HG02763 (cell line): Measurements from ENCODE around the gene ZNF550.

Source experiments
- ATAC-seq: cut with Tn5 transposase; IDR thresholded peaks from one replicate; pipeline ENCODE4 v1.9.1; 2021; ENCODE audit warnings: mild to moderate bottlenecking, moderate library complexity; ENCODE audit not compliant: unreplicated experiment

ZNF550 gene

DNA sequence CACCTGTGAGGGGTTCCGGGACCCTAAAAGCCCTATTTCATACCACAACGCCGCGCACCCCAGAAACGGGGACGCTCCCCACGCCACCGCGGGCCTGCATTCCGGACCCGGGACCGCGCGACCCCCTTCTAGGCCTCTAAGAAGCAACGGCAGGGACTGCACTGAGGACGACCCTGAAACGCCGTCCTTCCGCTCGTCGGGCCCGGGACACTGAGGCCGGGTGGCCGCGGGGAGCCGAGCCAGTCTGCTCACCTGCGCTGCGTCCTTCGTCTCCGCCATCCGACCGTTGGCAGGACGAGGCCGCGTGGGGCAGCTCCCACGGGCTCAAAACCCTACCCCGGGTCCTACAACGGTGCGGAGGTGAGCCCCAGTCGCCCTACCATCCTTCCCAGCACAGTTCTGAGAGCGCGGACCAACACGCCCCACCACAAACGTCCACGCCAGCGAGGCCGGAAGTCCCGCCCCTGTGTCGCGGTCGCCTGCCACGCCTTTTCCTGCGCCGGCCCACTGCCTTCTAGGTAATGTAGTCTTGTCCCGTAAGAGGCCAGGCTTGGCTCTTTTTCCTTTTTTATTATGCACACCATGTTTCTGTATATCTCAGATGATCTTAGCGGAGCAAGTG, at the start of gene ZNF550:
Gene ZNF550 (minus strand): TSS at position 460 of the 622 bp plus-strand sequence. CDS start 181 bp downstream, at position 279.
- peak; percentile 96 for ATAC-seq

DNA sequence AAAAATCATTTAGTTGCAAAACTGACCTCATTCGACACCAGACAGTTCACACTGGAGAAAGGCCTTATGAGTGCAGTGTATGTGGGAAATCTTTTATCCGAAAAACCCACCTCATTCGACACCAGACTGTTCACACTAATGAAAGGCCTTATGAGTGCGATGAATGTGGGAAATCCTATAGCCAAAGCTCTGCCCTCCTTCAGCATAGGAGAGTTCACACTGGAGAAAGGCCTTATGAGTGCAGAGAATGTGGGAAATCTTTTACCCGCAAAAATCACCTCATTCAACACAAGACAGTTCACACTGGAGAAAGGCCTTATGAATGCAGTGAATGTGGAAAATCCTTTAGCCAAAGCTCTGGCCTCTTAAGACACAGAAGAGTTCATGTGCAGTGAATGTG, 47.3 kb upstream of the ZNF550 start:
- ATAC-seq = no peak

DNA sequence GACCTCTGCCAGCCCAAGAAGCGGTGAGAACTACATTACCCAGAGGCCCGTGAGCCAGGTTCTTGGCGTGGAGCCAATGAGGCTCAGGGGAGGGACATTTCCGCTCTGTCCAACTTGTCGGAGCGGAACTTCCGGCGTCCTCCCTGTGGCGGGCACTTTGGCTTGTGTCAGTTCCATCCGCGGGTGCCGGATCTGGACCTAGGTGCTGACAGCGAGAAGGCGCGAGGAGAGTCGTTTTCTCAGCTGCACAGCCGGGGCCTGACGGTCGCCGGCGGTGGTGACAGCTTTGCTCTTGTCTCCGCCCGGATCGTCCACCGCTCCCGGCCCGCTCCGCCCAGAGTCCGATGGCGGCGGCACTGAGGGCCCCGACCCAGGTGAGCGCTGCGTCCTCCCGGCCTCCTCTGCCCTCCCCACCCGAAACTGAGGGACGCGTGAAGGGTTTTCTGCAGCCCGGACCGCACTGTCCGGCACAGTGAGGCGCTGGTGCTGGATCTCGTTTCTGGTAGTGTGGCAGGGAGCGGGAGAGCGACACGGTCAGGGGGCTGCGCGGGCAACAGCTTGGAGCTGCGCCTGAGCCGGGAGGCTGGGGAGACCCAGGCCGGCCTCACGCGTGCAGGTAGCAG, 40.2 kb upstream of the ZNF550 start, which contains the start of gene ZNF530:
Gene ZNF530 (plus strand): TSS at position 125 of the 623 bp plus-strand sequence. CDS start 4,461 bp downstream, outside the sequence.
- ATAC-seq = peak; percentile 93

DNA sequence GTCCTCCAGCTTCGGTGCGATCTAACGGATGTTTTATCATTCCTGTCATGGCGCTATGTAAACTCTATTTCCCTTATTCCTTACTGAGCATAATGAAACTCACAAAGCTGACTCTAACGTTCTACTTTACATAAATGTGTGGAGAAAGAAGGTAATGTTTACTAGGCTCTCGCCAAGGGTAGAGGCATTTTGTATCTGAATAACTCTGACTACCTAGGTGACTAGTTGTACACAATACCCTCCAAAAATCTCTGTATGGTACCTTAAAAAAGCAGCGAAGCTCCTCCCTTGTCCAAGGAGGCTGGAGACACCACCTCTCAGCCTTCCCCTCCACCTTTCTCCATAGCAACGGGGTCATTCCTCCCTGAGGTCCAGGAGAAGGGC, 39.7 kb upstream of the ZNF550 start:
- ATAC-seq = peak; percentile 9

DNA sequence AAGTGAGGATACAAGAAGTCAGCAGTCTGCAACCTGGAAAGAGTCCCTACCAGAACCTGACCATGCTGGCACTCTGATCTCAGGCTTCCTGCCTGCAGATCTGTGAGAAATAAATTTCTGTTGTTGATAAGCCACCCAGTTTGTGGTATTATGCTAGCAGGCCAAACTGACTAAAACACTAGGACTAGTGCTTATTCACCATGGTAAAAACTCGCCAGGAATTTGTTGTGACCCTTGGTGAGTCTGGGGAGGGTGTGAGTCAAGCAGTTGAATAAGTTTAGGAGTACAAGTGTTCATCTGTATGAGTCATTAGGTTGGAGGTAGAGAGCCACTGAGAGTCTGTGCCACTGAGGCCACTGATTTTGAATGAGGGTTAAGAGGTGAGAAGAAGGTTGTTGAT, 27.9 kb upstream of the ZNF550 start:
- ATAC-seq = no peak

DNA sequence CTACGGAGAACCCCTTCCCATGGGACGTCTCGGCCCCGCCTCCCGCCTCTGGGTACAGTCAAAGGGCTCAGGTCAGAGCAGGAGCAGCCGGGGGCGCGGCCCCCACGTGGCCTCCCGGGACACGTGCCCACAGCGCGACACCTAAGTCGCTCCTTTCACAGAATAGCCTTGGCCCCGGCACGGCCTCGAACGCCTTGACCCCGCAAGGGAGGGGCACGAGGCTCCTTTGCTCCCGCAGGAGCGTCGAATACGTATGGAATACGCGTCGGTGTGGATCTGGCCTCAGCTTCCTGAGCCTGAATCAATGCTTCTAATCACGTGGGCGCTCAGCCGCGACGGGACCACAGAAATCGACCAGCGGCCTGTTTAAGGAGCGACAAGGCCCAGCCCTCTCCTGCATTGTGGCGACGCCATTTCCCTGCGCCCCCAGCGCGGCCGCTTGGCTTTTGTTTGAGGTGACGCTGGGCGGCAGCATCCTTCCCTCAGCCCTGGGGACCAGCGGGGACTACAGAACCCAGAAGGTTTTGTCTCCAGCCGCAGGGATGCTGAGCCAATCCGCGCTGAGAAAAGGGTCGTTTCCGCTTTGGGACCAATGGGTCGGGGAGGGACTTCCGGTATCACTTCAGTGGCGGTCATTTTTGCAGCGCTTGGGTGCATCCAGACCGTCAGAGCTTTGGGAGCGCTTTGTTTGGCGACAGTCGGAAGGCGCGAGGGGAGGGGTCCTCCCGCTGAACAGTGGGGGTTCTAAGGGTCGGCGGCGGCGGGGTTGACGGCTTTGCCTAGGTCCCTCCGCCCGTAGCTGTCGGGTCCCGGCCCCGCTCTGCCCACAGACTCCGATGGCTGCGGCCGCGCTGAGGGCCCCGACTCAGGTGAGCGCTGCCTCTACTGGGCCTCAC, 24.1 kb upstream of the ZNF550 start, which contains the start of gene ZIK1:
Gene ZIK1 (plus strand): TSS at position 625 of the 896 bp plus-strand sequence. CDS start 212 bp downstream, at position 837.
- ATAC-seq = no peak

DNA sequence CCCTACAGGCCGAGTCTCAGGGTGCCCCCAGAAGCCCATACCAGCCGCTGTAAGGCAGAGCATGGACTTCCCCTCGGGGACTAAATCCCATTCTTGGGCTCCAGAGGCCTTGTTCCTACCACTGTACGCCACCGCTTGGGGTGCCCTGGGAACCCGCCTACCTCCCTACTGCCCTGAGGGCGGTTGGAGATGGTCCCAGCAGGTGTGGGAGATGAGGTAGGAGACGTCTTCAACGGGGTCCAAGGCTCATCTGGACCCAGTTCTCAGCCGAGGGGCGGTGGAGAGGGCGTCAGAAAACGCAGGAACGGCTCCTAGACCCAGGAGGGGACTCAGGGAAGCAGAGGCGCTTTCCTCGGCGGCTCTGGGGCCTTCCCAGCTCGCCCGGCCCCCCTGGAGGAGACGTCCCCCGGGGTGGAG, 23.4 kb upstream of the ZNF550 start:
- no peak for ATAC-seq

DNA sequence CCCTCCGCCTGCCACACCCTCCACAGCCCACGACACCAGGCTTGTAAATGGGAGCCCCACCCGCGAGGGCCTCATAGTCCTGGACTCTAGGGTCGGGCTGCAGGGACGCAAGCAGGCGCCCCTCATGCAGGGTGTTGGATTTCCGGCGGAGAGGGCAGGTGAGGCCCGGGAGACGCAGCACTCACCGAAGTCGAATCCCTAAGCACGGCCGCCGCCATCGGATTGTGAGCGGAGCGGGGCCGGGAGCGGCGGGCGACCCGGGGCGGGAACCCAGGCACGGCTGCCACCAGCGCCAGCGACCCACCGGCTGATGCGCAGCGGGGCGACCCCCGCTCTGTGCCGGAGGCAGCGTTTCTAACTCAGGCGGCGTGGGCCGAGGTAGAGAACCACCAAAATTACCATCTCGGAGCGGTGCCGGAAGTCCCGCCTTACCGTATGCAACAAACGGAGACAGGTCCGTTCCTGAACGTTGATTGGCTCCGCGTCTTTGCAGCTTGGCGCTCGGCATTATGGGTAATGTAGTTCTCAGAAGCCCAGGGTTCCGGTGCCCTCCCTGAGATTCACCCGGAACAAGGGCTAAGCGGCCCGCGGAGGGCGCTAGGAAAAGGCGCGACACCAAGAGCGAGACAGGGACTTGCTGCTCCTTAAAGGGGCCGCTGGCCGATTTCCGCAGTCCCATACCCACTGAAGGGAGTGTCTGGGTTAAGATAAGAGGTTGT, 19.0 kb upstream of the ZNF550 start, which contains the start of gene ZNF416:
Gene ZNF416 (minus strand): TSS at position 425 of the 719 bp plus-strand sequence. CDS start 207 bp downstream, at position 218.
- peak; percentile 97 for ATAC-seq

DNA sequence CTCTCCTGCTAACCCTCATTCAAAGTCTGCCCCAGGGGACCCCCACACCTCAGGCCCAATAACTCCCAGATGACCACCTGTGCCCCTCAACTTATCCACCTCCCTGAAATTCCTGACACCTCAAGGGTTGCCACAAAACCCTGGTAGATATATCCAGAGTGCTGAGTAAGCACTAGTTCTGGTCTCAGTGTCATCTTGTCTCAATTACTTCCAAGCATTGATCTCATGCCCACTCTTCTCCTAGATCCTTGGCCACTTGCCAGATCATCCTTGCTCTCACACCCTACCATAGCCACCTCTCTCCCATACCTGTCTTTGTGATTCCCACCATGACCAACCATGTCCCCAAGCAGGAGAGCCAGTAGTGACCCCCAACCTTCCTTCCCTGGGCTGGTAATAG, 17.0 kb upstream of the ZNF550 start:
- ATAC-seq = no peak

DNA sequence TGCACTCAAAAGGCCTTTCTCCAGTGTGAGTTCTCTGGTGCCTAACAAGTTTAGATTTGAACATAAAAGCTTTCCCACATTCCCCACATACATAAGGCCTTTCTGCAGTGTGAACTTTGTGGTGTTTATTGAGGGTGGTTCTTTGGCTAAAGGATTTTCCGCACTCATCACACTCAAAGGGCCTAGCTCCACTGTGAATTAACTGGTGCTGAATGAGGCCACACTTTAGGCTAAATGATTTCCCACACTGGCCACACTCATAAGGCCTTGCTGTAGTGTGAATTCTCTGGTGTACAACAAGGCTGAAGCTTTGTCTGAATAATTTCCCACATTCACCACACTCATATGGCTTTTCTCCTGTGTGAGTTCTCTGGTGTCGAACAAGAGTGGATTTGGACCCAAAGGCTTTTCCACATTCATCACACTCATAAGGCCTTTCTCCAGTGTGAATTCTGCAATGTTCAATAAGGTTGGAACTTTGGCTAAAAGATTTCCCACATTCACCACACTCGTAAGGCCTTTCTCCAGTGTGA, 12.8 kb upstream of the ZNF550 start:
- ATAC-seq = no peak

DNA sequence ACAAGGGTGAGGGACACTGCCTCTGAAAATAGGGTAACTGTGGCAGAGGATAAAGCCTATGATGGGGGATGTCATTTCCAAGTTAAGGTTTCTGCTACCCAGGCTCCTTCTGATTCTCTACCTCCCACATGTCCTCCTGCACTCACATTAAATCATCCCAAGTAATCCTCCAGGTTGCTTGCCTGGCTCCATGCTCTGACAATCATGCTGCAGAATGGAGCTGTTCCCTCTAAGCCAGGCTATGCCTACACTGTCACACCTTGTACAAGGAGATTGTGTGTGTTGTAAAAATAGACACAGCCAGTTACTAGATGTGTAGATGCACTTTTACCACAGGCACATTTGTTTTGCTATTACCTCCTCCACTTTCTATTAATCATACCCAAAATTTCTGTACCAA, 11.0 kb upstream of the ZNF550 start:
- no peak for ATAC-seq

DNA sequence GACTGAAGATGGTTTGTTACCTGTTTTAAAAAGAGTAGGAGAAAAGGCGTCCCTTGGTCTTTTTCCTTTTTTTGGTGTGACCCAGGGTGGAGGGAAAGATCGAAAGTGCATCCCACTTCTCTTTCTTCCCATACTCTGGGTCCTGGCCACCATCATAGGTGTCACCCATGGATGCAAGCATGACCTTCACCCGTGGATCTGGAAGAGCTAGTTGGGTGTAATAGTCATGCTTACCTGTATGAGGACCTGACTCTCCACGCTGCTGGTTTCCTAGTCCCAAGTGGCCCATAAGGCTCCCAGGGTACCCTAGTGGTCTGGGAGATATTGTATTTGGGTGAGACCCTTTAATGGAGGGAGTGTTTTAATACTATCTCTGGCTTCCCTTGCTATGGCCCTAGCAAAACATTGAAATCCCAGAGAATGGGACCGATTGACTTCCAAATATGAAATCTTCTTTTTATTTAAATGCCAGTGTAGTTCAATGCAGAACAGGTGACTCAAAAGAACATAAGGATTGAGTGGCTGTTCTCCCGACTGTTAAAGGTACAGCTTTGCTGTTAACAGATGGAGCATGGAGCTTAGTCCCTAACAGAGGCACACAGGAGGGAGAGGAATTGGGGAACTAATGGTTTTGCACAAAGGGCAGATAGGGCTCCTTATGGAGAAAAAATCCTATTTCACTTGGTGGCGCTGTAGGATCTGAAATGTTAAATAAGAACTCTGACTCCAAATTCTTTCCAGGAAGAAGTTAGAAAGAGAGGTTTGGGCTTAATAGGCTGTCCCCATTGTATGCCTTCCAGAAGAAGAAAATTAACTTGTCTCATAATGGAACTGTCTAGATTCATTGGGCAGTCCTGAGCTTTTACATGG, 7.0 kb upstream of the ZNF550 start:
- ATAC-seq = no peak

DNA sequence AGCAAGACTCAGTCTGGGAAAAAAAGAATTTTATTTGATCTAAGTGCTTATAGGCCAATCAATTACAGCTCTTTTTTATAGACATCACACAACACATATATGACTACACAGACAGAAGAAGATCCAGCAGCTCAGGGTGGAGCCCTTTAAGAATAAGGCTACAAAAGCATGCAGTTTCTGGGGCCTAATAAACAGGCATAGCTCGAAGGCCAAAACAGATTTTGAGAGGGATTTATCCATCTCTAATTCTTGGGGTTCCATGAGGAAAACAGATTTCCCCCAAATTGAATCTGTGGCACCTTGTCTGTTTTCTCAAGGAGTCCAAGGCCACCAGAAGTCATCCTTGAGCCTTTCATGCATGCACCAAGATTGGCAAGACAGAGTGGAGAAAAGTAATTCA, 3.9 kb upstream of the ZNF550 start:
- no peak for ATAC-seq

DNA sequence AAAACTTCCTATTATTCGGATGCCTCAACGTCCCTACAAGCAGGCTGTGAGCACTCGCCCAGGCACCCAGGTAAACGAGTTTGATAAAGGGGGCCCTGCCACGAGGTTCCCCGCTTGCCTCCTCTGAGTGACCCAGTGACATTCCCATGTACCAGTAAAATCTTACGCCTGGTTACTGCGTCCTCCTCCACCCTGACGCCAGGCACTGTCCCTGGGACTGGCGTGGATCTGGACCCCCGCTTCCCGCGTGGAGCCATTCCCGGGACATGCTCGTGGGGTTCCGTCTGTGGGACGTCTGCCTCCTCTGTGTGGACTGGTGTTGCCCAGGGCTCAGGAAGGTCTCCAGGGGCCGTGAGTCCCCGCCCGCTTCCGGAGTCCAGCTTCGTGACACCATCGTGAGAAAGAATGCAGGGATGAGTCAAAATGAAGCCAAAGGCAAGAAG, 407 bp upstream of the ZNF550 start:
- peak; percentile 9 for ATAC-seq

DNA sequence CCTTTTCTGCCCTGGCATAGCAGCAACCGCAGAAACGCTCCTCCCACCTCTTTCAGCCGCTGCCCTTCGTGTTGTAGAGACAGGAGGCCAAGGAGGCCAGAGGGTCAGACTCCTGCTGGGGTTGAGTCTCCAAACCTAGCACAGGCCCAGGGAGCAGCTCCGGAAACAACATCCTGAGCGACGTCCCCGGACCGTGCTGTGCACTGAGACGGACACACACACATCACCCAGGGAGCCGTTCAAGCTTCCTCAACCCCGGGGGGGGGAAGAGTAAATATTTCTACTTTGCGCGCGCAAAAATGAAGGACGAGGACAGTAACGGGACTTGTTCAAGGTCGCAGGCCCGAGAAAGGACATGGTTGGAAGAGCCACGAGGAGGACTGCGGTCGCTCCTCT, 657 bp downstream of the ZNF550 start:
- peak; percentile 18 for ATAC-seq

DNA sequence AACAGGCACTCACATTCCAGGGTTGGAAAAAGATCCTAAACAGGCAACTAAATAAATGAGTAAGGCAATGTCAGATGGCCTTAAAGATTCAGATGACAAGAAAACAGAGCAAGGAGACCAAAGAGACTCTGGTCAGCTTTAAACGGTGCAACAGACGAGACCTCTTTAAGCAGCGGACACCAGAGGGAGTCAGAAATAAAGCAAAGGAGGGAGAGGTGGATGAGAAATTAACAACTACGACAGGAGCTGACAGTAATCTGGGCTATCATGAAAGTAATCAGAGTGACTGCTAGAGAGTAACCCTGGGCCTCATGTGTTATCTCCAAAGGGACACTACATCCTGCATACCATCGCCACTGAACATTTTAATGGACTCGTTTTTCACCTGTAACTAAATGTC, 1.1 kb downstream of the ZNF550 start:
- ATAC-seq = no peak

DNA sequence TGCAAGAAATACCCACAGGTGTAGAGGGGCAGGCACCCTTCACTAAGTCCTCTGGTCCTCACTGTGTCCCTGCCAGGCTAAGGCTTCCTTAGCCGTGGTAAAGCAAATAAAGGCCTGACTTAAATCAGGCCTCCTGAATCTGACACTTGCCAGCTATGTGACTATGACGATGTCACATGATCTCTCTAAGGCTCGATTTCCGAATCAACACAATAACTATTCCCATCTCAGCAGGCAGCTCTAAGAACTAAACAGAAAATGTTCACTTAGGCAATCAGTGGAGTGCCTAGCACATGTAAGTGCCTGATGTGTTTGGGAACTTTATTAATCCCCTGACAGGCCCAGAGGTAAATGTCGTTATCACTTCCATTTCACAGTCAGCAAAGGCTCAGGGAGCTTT, 2.0 kb downstream of the ZNF550 start:
- no peak for ATAC-seq

DNA sequence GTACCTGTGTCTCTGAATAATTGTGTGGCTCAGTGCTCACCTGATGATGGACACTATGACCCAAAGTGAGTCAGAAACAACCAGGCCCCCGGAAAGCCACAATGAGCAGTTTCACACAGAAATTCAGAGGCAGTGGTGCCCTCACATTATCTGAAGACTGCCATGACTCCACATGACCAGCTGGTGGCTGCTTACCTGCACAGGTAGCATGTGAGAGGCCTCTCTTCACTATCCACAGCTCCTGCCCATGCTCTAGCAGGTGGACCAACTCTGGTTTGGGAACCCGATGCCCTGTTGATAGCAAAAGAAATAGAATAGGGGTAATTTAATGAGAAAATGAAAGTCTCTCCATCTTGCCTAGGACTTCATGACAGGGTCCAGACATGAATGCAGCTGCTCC, 7.2 kb downstream of the ZNF550 start:
- no peak for ATAC-seq

DNA sequence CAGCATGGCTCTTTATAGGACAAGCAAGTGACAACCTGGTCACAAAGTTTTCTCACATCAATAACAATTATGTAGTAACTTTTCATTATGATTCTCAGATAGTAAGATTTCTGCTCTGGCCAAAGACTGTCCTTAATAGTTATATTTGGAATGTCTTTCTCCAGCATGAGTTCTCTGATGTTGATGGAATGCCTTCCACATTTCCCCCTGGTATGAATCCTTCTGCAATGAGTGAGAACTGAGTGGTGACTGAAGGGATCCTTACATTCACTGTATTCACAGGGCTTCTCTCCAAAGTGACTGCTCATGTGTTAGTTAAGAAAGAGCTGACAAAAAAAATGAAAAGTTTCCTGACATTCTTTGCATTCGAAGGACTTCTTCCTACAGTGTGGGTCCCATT, 13.2 kb downstream of the ZNF550 start:
- ATAC-seq = no peak
